Left hindlimb (tissue), 1 donor: Measurements from ENCODE around the gene HIPK2.

Source experiments
- DNase-seq: peaks from one replicate; pipeline ENCODE4 v3.0.0-alpha.2; 2018

HIPK2 gene

DNA sequence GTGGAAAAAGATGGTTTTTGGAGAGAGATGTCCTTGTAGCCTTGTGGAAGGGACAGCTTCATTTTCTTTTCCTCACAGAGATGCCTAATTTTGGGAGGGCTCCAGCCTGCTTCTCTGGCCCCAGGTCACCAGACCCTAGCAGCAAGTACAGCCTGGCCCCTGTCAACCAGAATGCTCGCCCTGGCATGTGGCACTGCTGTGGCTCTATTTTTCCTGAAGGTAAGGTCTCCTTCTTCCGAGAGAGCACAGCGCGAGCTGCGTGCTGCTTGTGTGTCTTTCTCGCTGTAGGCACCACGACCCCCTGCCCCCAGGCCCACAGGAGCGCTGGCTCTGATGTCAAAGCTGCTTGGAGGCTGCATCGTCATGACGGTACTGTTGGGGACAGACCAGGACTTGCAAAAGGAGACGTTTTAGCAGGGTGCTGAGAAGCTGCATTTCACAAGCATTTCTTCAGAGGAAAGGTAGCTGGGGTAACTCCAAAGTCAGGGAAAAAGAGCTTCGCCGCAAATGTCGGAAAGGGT lies 195.6 kb downstream of the HIPK2 start:
- no peak for DNase-seq

GRCh38 chr7:139580435-139580834 lies 197.4 kb downstream of the HIPK2 start:
- DNase-seq = no peak

- no peak for DNase-seq
Observed at GRCh38 chr7:139576179-139576973, 201.4 kb downstream of the HIPK2 start.

DNA sequence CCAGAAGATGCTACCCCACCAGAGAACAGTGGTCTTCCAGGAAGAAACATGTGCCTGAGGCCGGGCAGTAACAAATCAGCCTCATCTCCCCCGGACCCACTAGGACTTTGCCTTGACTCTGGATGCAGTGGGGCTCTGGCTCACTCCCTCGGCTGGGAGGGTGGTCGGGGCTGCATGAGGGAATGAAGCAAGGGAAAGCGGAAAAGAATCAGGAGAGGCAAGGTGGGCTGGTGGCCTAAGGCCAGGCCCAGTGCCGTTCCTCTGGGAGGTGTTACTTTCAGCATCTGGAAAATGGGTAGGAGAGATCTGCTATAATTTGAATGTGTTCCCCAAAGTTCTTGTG lies 202.5 kb downstream of the HIPK2 start:
- no peak for DNase-seq

- DNase-seq = no peak
Observed at GRCh38 chr7:139574618-139575337, 203.0 kb downstream of the HIPK2 start.

GRCh38 chr7:139573871-139574270 lies 203.9 kb downstream of the HIPK2 start:
- no peak for DNase-seq

DNA sequence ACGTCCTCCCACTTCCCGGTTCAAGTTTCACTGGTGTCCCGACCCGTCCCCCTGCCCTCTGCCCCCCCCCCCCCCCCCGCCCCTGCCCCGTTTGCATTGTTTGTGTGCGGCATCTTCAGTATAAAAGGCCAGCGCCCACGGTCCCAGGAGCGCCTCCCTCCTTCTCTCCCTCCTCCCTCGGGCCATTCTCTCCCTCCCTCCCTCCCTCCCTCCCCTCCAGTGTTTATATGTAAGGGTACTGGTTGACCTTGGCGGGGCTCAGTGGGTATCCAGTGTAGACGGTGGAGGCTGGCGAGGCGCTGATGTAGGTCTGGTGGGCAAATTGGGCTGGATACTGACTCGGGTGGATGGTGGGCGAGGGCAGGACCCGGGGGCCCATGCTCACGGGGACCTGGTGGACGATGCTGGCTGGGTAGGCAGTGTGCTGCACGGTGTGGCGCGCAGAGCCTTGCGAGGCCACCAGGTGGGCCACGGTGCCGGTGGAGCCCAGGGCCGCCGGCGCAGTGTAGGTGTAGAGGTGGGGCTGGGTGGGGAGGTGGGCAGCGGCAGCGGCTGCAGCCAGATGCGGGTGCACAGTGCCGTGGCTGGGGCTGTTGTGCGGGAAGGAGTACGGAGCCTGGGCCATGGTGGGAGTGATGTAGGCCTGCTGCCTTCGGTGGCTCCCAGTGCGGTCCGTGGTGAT lies 205.0 kb downstream of the HIPK2 start:
- DNase-seq = no peak

DNA sequence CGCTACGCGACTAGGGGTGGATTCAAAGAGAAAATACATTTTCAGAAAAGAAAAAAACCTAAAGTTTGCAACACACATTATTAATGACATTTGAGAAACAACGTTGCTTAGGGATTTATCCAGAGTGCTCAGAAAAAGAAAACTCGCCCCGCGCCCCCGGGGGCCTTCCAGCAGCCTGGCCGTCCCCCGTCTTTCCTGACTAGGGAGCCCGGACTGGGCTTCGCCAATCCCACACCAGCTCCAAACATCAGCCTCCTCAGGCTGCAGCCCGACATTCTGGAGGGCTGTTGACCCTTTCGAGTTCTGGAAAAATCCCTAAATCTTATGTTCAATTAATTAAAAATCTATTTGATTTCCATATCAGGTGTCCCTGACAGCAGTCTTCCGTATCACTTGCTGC lies 205.7 kb downstream of the HIPK2 start:
- no peak for DNase-seq

- DNase-seq = no peak
Observed at GRCh38 chr7:139571651-139572050, 206.1 kb downstream of the HIPK2 start.

DNA sequence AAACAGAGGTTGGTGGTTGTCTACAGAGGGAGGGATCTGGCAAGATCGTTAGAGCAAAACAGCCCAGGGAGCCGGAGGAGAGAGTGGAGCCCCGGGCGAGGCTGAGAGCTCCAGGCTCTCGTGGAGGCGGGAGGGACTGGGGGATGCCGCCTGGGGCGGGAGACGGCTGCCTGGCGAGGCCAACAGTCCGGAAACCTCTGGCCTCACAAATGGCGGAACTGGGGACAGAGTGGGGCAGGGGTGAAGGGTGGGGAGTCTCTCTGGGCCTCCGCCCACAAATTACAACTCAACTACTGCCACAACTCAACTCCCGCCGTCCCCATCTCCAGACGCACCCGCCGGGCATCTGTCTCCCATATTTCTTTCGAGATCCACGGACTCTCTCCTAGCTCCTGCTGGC lies 206.6 kb downstream of the HIPK2 start:
- no peak for DNase-seq

DNA sequence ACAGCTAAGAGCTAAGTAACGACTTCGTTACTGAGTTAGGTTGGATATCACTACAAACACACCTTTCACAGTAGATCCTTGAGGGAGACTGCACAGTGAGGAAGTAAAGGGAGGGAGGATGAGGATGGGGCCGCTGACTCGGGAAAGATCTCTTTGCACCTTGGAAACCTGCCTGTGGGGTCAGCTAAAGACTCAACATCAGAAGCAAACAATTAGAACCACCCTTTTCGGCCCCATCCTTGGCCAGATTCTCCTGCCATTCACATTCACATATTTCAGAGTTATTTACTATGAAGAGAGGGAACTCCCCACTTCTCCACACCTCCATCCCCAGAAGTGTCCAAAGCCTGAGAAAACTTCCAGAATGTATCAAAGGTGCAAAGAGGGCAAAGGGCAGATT lies 207.2 kb downstream of the HIPK2 start:
- DNase-seq = no peak

DNA sequence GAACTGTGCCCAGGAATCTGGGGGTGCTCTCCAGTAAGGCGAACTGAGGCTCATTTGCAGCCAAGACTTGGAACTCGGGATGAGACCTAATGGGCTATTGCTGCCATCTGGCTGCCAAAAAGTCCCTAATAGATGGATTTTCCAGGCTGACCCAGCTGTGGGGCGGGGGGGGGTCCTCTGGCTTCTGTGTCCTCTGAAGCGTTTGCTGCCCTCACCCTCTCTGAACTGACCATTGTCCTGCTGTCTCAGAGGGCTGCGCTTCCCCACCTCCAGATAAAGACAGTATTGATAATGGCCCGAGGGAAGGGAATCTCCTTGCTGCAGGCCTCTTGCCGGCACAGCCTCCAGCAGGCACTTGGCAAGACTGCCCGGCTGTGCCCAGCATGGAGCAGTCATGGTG lies 207.7 kb downstream of the HIPK2 start:
- DNase-seq = no peak

- DNase-seq = no peak
Observed at GRCh38 chr7:139568813-139569490, 208.8 kb downstream of the HIPK2 start.

DNA sequence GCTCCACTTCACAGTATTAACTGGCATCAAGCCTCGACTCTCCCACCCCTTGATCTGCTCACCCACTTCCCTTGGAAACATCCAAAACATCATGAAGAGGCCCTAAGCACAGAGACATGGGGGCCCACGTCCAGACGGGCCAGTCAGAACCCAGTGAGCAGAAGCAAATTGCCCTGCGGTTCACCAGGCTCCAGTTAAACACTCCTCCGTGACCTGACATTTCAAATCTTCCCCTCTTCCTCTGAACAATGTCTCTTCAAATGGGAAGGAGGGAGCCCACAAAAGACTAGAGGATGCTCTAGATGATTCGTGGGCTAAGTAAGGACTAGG lies 209.5 kb downstream of the HIPK2 start:
- no peak for DNase-seq

- no peak for DNase-seq
Observed at GRCh38 chr7:139567647-139568345, 210.0 kb downstream of the HIPK2 start.

DNA sequence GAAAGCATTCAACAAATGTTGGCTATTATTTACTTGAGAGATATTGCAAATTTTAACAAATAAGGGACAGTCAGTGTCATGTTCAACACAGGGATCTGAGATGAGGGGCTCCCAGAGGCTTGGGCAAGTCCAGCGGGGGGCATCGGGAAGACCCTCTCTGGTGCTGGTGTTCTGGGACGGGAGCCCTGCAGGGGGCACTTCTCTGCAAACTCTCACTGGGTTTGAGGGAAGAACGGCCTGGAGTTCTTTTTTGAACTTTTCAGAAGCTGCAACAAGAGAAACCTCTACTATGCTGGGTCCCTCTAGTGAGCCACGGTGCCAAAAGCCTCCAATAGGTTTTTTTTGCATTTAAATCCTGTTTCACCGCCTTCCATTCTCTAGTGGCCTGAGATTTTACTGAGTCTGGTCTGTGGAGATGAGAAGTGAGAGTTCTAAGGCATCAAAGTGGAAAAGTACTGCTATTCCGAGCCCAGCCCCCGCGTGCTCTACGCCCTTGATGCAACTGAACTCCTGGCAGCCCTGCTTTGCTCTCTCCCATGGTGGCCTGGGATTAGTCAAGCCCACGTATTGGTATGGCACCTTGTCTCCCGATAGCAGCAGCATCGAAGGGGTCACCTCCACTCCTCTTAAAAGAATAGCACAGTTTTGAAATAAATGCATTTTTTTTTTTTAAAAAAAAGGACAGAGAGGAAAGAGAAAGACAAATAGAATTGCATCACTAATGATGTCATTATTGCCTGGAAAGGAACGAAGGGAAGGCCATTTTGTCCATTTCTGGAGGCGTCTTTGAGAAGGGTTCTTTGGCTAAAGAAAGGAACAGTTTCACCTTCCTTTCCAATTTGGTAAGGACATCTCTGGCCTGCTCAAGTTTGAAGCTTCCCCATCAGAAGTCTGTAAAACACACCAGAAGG lies 210.8 kb downstream of the HIPK2 start:
- no peak for DNase-seq

- no peak for DNase-seq
Observed at GRCh38 chr7:139566075-139566474, 211.7 kb downstream of the HIPK2 start.

DNA sequence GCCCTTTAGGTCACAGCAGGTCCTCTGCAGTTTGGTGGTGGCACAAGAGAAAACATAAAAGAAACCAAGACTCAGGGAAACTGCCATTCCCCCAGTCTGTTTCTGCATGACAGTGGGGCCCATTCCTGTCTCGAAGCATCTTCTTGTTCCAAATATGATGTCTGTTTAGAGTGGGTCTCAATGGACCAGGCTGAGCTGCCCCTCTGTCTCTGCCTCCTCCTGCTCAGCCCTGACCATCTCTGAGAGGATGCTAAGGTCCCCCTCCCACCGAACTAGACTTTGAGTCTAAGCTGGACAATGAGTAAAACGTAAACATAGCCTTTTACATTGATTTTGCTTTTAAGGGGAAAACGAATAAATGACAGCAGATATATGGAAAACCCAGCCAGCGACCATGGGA lies 213.9 kb downstream of the HIPK2 start:
- no peak for DNase-seq

DNA sequence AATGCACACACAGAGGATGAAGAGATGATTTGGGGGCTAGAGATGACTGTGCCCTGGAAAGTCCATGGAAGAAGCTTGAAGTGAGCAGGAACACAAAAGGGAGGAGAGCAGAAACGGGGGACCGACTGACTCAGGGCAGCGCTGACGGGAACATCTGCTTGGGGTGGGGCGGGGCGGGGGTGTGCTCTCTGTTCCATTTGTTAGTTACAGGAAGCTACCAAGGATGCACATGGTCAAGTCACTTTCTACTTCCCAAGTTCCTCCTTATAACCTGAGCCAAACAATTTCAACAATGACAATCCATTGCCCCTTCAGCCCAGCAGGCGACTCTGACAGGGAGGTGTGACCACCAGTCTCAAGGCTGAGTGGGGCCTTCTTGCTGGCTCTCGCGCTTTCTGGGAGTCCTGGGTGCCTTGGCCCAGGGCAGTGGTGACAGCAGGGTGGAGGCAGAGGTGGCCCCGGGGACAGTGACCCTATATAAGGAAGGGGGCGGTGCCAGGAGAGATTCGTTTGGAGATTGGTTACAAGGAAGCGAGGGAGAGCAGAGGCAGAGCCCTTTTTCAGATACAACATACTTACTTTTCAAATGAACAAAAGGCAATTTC lies 214.7 kb downstream of the HIPK2 start:
- no peak for DNase-seq

DNA sequence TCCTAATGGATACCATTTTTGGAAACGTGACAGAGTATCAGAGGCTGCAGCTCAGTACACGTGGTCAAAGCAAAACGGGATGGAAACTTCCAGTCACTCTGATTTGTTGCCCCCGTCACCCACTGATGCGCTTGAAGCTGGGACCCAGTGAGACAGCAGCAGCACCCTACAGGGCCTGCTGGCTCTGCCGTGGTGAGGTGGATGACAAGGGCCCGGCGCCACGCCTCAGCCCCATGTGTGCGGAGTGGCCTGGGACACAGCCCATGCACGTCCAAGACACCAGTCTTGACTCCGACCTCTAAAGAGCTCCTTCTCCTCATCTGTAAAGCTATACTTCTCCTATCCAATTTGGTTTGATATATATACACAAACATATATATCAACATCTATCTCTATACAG lies 215.3 kb downstream of the HIPK2 start:
- DNase-seq = no peak

GRCh38 chr7:139560678-139561077 lies 217.1 kb downstream of the HIPK2 start:
- no peak for DNase-seq
